Neural progenitor cell (in vitro differentiated cells): Measurements from ENCODE around the gene DGUOK. TPM values are rescaled to one million over a fixed set of nuclear protein-coding genes. Genes with fewer than 3 reads are reported as not detected.

Experiments used
- DNase-seq: peaks from one replicate; pipeline ENCODE4 v3.0.0-alpha.2; 2016; ENCODE audit warnings: low spot score
- H2AFZ ChIP-seq: fragments of 200-600 bp; sonication (generic); replicated peaks from 2 replicates; pipeline ENCODE4 v1.6.1; 2016; ENCODE audit warnings: antibody characterized with exemption
- H3F3A ChIP-seq: fragments of 200-600 bp; sonication (generic); 2 replicates; pipeline ENCODE4 v1.6.1; 2016; ENCODE audit warnings: antibody characterized with exemption, low read depth
- H3K27ac ChIP-seq: fragments of 200-600 bp; sonication (generic); 2 replicates; pipeline ENCODE4 v1.5.1; 2016; ENCODE audit warnings: mild to moderate bottlenecking
- H3K27me3 ChIP-seq: fragments of 200-600 bp; sonication (generic); 2 replicates; pipeline ENCODE4 v1.6.1; 2016; ENCODE audit warnings: mild to moderate bottlenecking, moderate library complexity
- H3K36me3 ChIP-seq: fragments of 200-600 bp; sonication (generic); 2 replicates; pipeline ENCODE4 v1.5.1; 2016
- H3K4me1 ChIP-seq: fragments of 200-600 bp; sonication (generic); 2 replicates; pipeline ENCODE4 v1.6.1; 2016; ENCODE audit warnings: mixed run types
- H3K4me2 ChIP-seq: fragments of 200-600 bp; sonication (generic); 2 replicates; pipeline ENCODE4 v1.6.1; 2016
- H3K4me3 ChIP-seq: fragments of 200-600 bp; sonication (generic); 2 replicates; pipeline ENCODE4 v1.5.1; 2016
- H3K79me2 ChIP-seq: fragments of 200-600 bp; sonication (generic); 2 replicates; pipeline ENCODE4 v1.6.1; 2016; ENCODE audit warnings: low read depth
- H3K9ac ChIP-seq: fragments of 200-600 bp; sonication (generic); 2 replicates; pipeline ENCODE4 v1.6.1; 2016
- H3K9me3 ChIP-seq: fragments of 200-600 bp; sonication (generic); 2 replicates; pipeline ENCODE4 v1.5.1; 2016; ENCODE audit warnings: low read depth
- H4K20me1 ChIP-seq: fragments of 200-600 bp; sonication (generic); 2 replicates; pipeline ENCODE4 v1.6.1; 2016; ENCODE audit warnings: low read depth
- H3K27ac Mint-ChIP-seq: 3 replicates; pipeline ENCODE4 v1.8.0; 2021; ENCODE audit warnings: mixed read lengths
- H3K27me3 Mint-ChIP-seq: 2 replicates; pipeline ENCODE4 v1.8.0; 2022; ENCODE audit warnings: low read depth, mild to moderate bottlenecking, inconsistent platforms, moderate library complexity, mixed read lengths; ENCODE audit not compliant: insufficient read depth
- H3K36me3 Mint-ChIP-seq: 3 replicates; pipeline ENCODE4 v1.8.0; 2021; ENCODE audit warnings: mixed read lengths
- H3K4me1 Mint-ChIP-seq: 3 replicates; pipeline ENCODE4 v1.8.0; 2021; ENCODE audit warnings: mixed read lengths
- H3K4me3 Mint-ChIP-seq: 3 replicates; pipeline ENCODE4 v1.8.0; 2021; ENCODE audit warnings: mild to moderate bottlenecking, moderate library complexity, mixed read lengths
- H3K9me3 Mint-ChIP-seq: 3 replicates; pipeline ENCODE4 v1.8.0; 2020; ENCODE audit warnings: mixed read lengths
- EZH2 ChIP-seq: fragments of 200-600 bp; sonication (generic); IDR thresholded peaks from 2 replicates; pipeline ENCODE4 v1.6.1; 2017; ENCODE audit warnings: antibody characterized with exemption, mild to moderate bottlenecking, moderate library complexity
- EZH2phosphoT487 ChIP-seq: fragments of 200-600 bp; sonication (generic); IDR thresholded peaks from 2 replicates; pipeline ENCODE4 v1.6.1; 2017; ENCODE audit warnings: antibody characterized with exemption
- total RNA-seq: library from RNA; depleted of rRNA; stranded (reverse); fragments of >200 nt; gene quantifications from 2 replicates; pipeline ENCODE4 v1.2.3, GENCODE V29; 2015; ENCODE audit warnings: low replicate concordance
- TF ChIP-seq, protein P1 (sequence below): fragments of 200-600 bp; sonication (generic); IDR thresholded peaks from 2 replicates; pipeline ENCODE4 v1.5.1; 2017; ENCODE audit warnings: antibody characterized with exemption, mild to moderate bottlenecking

DGUOK gene
- total RNA-seq, 1 donor from 2014 or later = 79.0 TPM

DNA sequence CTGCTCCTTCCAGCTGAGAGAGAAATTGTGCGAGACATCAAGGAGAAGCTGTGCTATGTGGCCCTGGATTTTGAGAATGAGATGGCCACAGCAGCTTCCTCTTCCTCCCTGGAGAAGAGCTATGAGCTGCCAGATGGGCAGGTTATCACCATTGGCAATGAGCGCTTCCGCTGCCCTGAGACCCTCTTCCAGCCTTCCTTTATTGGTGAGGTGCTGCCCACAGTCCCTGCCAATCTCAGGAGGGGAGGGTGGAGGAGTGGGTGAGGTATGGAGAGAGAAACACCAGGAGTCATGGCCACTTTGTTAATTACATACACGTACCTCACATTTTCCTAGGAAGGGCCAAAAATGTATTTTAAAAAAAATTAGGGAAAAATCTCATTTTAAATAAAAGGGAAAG lies 12.0 kb upstream of the DGUOK start:
- H3F3A ChIP-seq = no peaks in the 10 kb centered on the region
- H3K36me3 ChIP-seq = no peaks in the 10 kb centered on the region
- no peak overlapping the region for H3K4me3 Mint-ChIP-seq
- no peak for DNase-seq
- H2AFZ ChIP-seq = no peak overlapping the region
- H3K27me3 Mint-ChIP-seq = peaks cover 3% of the 10 kb centered on the region
- H3K36me3 Mint-ChIP-seq = no peaks in the 10 kb centered on the region
- TF ChIP-seq EZH2 = no peak
- TF ChIP-seq EZH2phosphoT487 = no peak
- TF ChIP-seq, protein P1, sequence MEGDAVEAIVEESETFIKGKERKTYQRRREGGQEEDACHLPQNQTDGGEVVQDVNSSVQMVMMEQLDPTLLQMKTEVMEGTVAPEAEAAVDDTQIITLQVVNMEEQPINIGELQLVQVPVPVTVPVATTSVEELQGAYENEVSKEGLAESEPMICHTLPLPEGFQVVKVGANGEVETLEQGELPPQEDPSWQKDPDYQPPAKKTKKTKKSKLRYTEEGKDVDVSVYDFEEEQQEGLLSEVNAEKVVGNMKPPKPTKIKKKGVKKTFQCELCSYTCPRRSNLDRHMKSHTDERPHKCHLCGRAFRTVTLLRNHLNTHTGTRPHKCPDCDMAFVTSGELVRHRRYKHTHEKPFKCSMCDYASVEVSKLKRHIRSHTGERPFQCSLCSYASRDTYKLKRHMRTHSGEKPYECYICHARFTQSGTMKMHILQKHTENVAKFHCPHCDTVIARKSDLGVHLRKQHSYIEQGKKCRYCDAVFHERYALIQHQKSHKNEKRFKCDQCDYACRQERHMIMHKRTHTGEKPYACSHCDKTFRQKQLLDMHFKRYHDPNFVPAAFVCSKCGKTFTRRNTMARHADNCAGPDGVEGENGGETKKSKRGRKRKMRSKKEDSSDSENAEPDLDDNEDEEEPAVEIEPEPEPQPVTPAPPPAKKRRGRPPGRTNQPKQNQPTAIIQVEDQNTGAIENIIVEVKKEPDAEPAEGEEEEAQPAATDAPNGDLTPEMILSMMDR = no peak
- H3K79me2 ChIP-seq = no peaks in the 10 kb centered on the region
- no peaks in the 10 kb centered on the region for H4K20me1 ChIP-seq
- H3K4me1 ChIP-seq = no peaks in the 10 kb centered on the region
- H3K9me3 ChIP-seq = no peaks in the 10 kb centered on the region
- no peaks in the 10 kb centered on the region for H3K4me1 Mint-ChIP-seq
- no peak overlapping the region for H3K27ac Mint-ChIP-seq
- peaks cover 8% of the 10 kb centered on the region for H3K27me3 ChIP-seq
- H3K27ac ChIP-seq = no peak overlapping the region
- no peak overlapping the region for H3K4me3 ChIP-seq
- H3K9me3 Mint-ChIP-seq = no peaks in the 10 kb centered on the region
- H3K4me2 ChIP-seq = no peak overlapping the region
- H3K9ac ChIP-seq = no peak overlapping the region

DNA sequence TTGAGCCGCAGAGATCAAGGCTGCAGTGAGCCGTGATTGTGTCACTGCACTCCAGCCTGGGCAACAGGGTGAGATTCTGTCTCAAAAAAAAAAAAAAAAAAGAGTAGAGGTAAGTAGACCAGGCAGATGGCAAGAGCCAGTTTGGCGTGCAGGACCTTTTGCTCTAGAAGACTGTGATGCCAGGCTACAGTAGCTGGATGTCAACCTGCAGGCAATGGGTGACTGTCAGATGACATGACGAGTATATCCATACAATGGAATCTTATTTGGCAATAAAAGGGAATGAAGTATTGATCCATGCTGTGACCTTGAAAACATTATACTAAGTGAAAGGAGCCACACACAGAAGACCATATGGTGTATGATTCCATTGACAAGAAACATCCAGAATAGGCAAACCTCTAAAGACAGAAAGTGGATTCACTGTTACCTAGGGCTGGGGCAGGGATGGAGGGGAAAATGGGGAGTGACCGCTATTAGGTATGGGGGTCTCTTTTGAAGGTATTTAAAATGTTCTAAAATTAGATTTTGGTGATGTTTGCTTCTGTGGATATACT lies 11.2 kb upstream of the DGUOK start:
- TF ChIP-seq EZH2 = no peak
- TF ChIP-seq, protein P1 = no peak
- TF ChIP-seq EZH2phosphoT487 = no peak
- no peaks in the 10 kb centered on the region for H3F3A ChIP-seq
- H3K4me3 Mint-ChIP-seq = no peak overlapping the region

DNA sequence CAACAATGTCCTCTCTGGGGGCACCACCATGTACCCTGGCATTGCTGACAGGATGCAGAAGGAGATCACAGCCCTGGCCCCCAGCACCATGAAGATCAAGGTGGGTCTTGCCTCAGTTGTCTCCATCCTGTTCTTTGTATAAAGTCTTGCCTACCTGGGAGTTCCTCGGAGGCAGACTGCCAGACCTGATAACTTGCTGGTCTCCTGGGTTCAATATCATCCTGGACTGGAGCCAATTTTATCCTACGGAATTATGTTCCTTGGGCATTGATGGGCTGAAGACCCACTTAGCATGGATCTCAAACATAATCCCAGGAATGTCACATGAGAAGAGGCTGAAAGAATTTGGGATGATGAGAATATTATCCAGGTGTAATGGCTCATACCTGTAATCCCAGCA lies 10.0 kb upstream of the DGUOK start:
- H3K27ac ChIP-seq = no peak overlapping the region
- no peaks in the 10 kb centered on the region for H4K20me1 ChIP-seq
- H3F3A ChIP-seq = no peaks in the 10 kb centered on the region
- H3K27ac Mint-ChIP-seq = no peak overlapping the region
- no peaks in the 10 kb centered on the region for H3K36me3 ChIP-seq
- no peak overlapping the region for H2AFZ ChIP-seq
- peaks cover 8% of the 10 kb centered on the region for H3K27me3 ChIP-seq
- no peak overlapping the region for H3K4me3 Mint-ChIP-seq
- H3K4me1 Mint-ChIP-seq = peaks cover 5% of the 10 kb centered on the region
- TF ChIP-seq, protein P1 = no peak
- TF ChIP-seq EZH2phosphoT487 = no peak
- no peak for TF ChIP-seq EZH2
- H3K4me1 ChIP-seq = no peaks in the 10 kb centered on the region
- H3K4me3 ChIP-seq = no peak overlapping the region
- no peaks in the 10 kb centered on the region for H3K36me3 Mint-ChIP-seq
- H3K9me3 Mint-ChIP-seq = no peaks in the 10 kb centered on the region
- H3K79me2 ChIP-seq = no peaks in the 10 kb centered on the region
- no peak overlapping the region for H3K9ac ChIP-seq
- H3K9me3 ChIP-seq = no peaks in the 10 kb centered on the region
- no peak overlapping the region for H3K4me2 ChIP-seq
- H3K27me3 Mint-ChIP-seq = peaks cover 3% of the 10 kb centered on the region
- no peak for DNase-seq

More for the DNA sequence above, 11.2 kb upstream of the DGUOK start:
- H3K27me3 Mint-ChIP-seq = peaks cover 3% of the 10 kb centered on the region
- Histone ChIP-seq H3K9me3 (no peaks in the 10 kb centered on the region), H3K4me3 (no peak overlapping the region), H4K20me1 (no peaks in the 10 kb centered on the region), H2AFZ (no peak overlapping the region), H3K36me3 (no peaks in the 10 kb centered on the region), H3K4me2 (no peak overlapping the region), H3K9ac (no peak overlapping the region), H3K4me1 (no peaks in the 10 kb centered on the region), H3K79me2 (no peaks in the 10 kb centered on the region), H3K27ac (no peak overlapping the region), H3K27me3 (peaks cover 8% of the 10 kb centered on the region)
- H3K36me3 Mint-ChIP-seq = no peaks in the 10 kb centered on the region
- no peak for DNase-seq
- H3K4me1 Mint-ChIP-seq = no peaks in the 10 kb centered on the region
- no peak overlapping the region for H3K27ac Mint-ChIP-seq
- H3K9me3 Mint-ChIP-seq = no peaks in the 10 kb centered on the region
